HL-60 (cell line): ENCODE results near the gene PCDH18.

Experiments used
- DNase-seq, 2 experiments: peaks; one replicate each; pipeline ENCODE4 v3.0.0-alpha.2; 2010 to 2020; ENCODE audit warnings: low read depth in 1 of 2, low spot score in 1 of 2
- H3K27ac ChIP-seq: fragments of 250-450 bp; sonication (Bioruptor Pico); replicated peaks from 2 replicates; pipeline ENCODE4 v1.5.1; 2020; ENCODE audit warnings: mild to moderate bottlenecking, moderate library complexity
- H3K27me3 ChIP-seq: fragments of 250-450 bp; sonication (Bioruptor Pico); 2 replicates; pipeline ENCODE4 v1.5.1; 2021; ENCODE audit warnings: mild to moderate bottlenecking, moderate library complexity; ENCODE audit not compliant: insufficient read depth, poor library complexity, severe bottlenecking
- H3K4me3 ChIP-seq: replicated peaks from 2 replicates; pipeline ENCODE4 v1.5.1; 2011; ENCODE audit warnings: mild to moderate bottlenecking, control low read depth, low read length; ENCODE audit not compliant: insufficient read depth
- GABPA ChIP-seq: IDR thresholded peaks from 2 replicates; pipeline ENCODE4 v1.6.1; 2012; ENCODE audit warnings: low read depth
- POLR2AphosphoS5 ChIP-seq: IDR thresholded peaks from 2 replicates; pipeline ENCODE4 v1.6.1; 2012; ENCODE audit warnings: low read depth
- SPI1 ChIP-seq: IDR thresholded peaks from 2 replicates; pipeline ENCODE4 v1.6.1; 2012; ENCODE audit warnings: low read depth, mild to moderate bottlenecking, borderline replicate concordance
- TF ChIP-seq, protein P1 (sequence below): IDR thresholded peaks from one replicate; pipeline ENCODE4 v1.5.1; 2011; ENCODE audit warnings: low read length, control low read depth, inconsistent platforms; ENCODE audit not compliant: insufficient read depth
- TF ChIP-seq, protein P2 (sequence below): IDR thresholded peaks from 2 replicates; pipeline ENCODE4 v1.6.1; 2012; ENCODE audit warnings: low read depth; ENCODE audit not compliant: insufficient replicate concordance

The PCDH18 gene

DNA sequence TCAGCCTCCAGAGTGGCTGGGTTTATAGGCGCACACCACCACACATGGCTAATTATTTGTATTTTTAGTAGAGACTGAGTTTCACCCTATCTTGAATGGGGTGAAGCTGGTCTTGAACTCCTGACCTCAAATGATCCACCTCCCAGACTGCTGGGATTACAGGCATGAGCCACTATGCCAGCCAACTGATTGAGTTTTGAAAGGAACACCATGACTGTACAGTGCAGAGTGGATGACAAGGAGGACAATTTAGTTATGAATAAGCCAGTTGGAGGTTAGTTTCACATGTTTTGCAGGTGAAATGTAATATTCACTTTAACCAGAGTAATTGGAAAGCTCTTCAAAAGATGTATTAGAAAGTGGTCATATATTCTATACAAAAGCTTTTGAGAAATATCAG is 60.8 kb downstream of the PCDH18 start:
- H3K4me3 ChIP-seq = no peak overlapping the region
- no peak overlapping the region for H3K27ac ChIP-seq
- DNase-seq = no peak
- no peaks in the 10 kb centered on the region for H3K27me3 ChIP-seq
- TF ChIP-seq GABPA (no peak), POLR2AphosphoS5 (no peak), SPI1 (no peak)
- TF ChIP-seq, protein P1, sequence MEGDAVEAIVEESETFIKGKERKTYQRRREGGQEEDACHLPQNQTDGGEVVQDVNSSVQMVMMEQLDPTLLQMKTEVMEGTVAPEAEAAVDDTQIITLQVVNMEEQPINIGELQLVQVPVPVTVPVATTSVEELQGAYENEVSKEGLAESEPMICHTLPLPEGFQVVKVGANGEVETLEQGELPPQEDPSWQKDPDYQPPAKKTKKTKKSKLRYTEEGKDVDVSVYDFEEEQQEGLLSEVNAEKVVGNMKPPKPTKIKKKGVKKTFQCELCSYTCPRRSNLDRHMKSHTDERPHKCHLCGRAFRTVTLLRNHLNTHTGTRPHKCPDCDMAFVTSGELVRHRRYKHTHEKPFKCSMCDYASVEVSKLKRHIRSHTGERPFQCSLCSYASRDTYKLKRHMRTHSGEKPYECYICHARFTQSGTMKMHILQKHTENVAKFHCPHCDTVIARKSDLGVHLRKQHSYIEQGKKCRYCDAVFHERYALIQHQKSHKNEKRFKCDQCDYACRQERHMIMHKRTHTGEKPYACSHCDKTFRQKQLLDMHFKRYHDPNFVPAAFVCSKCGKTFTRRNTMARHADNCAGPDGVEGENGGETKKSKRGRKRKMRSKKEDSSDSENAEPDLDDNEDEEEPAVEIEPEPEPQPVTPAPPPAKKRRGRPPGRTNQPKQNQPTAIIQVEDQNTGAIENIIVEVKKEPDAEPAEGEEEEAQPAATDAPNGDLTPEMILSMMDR = no peak
- TF ChIP-seq, protein P2, sequence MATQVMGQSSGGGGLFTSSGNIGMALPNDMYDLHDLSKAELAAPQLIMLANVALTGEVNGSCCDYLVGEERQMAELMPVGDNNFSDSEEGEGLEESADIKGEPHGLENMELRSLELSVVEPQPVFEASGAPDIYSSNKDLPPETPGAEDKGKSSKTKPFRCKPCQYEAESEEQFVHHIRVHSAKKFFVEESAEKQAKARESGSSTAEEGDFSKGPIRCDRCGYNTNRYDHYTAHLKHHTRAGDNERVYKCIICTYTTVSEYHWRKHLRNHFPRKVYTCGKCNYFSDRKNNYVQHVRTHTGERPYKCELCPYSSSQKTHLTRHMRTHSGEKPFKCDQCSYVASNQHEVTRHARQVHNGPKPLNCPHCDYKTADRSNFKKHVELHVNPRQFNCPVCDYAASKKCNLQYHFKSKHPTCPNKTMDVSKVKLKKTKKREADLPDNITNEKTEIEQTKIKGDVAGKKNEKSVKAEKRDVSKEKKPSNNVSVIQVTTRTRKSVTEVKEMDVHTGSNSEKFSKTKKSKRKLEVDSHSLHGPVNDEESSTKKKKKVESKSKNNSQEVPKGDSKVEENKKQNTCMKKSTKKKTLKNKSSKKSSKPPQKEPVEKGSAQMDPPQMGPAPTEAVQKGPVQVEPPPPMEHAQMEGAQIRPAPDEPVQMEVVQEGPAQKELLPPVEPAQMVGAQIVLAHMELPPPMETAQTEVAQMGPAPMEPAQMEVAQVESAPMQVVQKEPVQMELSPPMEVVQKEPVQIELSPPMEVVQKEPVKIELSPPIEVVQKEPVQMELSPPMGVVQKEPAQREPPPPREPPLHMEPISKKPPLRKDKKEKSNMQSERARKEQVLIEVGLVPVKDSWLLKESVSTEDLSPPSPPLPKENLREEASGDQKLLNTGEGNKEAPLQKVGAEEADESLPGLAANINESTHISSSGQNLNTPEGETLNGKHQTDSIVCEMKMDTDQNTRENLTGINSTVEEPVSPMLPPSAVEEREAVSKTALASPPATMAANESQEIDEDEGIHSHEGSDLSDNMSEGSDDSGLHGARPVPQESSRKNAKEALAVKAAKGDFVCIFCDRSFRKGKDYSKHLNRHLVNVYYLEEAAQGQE = no peak

DNA sequence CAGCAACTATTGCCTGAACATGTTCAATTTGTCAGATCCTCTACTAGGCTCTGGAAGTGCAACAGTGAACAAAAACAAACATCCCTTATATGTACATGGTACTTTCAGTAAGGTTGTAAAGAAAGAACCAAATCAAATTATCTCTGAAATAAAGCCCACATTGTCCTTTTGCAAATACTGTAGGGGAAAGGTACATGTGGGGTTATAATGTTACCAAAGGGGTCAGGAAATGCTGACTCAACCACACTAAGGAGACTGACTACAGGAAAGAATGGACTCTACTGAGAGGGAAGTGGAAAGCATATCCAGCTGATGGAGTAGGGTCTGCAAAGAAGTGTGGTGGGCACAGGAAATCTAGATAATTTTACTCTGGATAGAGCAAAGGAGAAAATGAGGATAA is 61.5 kb downstream of the PCDH18 start:
- no peak for DNase-seq
- no peak for TF ChIP-seq POLR2AphosphoS5
- no peak for TF ChIP-seq GABPA
- TF ChIP-seq SPI1 = no peak
- TF ChIP-seq, protein P2 = no peak
- Histone ChIP-seq H3K4me3 (no peak overlapping the region), H3K27me3 (no peaks in the 10 kb centered on the region), H3K27ac (no peak overlapping the region)
